HG03280 (cell line): ENCODE data around the gene HLA-DPA1.
"Not testable (repeated sequence)": the region's sequence is repeated elsewhere in the genome, so short reads cannot be mapped to it uniquely, and the experiment has no call there.

ENCODE experiments used
- ATAC-seq: cut with Tn5 transposase; IDR thresholded peaks from one replicate; pipeline ENCODE4 v1.9.1; 2021; ENCODE audit warnings: mild to moderate bottlenecking, moderate library complexity; ENCODE audit not compliant: unreplicated experiment

HLA-DPA1 gene

GRCh38 chr6:33065312-33065711 is 8.1 kb downstream of the HLA-DPA1 start:
- ATAC-seq: no peak

- no peak for ATAC-seq
Measured at GRCh38 chr6:33064723-33065122, 8.7 kb downstream of the HLA-DPA1 start.

DNA sequence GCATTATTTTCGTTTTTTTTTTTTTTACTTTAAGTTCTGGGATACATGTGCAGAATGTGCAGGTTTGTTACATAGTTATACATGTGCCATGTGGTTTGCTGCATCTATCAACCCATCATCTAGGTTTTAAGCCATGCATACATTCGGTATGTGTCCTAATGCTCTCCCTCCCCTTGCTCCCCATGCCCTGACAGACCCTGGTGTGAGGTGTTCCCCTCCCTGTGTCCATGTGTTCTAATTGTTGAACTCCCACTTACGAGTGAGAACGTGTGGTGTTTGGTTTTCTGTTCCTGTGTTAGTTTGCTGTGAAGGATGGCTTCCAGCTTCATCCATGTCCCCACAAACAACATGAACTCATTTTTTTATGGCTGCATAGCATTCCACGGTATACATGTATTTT is 10.0 kb downstream of the HLA-DPA1 start:
- not testable (repeated sequence) for ATAC-seq

DNA sequence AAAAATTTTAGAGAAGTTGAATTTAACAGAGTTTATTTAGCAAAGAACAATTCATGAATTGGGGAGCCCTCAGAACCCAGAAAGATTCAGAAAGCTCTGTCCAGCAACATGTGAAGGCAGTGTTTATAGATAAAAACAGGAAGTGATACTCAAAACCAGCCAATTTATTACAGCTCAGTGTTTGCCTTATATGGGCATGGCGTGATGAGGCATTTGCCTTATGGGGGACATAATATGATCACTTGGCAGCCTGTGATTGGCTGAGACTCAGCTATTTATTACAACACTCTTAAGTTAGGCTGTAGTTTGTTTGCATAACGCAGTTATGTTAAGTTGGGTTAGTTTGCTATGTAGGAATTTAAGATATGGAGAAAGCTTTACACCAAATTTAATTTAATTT is 11.5 kb downstream of the HLA-DPA1 start:
- no peak for ATAC-seq

DNA sequence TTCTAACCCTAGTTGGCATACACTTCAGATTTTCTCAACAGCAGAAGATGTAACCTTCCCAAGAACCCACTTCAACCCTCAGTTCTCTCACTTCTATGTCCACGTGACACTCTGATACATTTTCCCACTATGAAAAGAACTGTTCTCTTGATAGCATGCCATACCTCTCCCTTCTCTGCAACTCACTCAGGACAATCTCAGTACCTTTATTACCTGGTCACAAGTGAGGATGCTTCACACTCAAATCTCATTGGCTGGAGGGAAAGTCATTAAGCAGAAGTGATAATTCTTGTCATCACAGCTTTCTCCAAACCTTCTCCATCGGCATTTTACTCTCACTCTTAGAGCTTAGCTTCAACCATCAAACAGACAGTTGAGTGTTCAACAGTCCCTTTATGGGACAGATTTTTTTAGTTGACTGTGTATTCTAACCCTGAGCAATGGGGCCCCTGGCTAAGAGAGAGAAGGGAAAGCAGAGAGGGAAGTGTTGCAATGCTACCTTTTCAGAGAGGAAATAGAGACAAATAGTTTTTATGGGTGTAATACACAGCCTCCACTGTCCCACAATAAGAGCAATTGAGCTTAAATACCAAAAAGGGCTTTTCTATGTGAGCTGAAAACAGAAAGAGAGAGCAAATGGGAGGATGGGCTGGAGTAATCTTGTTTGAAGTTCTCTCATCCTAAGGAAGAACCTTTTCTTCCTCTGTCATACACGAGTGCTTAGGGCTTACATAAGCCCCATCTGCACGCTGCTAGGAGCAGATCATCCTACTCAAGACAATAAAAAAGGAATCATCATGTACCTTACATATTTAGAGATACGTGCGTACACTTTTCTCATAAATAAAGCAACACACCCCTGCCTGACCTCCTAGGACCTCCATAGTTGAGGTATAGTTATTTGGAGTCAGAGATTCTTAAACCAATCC is 16.0 kb downstream of the HLA-DPA1 start:
- ATAC-seq: no peak

DNA sequence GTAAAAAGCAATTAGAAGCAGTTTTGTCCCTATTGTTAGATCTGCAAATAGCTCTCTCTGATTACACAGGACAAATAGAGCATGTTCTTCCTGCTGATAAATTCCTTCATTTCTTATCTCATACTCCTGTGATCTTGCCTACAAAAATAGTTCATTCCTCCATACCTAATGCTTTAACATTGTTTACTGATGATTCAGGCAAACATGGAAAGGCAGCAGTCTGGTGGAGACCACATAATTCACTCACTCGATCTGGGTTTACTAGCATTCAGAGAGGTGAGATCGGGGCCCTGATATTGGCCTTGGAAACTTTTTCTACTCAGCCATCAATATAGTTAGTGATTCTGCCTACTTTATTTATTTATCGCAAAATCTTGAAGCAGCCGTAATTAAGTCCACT is 20.2 kb downstream of the HLA-DPA1 start:
- no peak for ATAC-seq

- no peak for ATAC-seq
Measured at GRCh38 chr6:33052627-33053026, 20.8 kb downstream of the HLA-DPA1 start.

DNA sequence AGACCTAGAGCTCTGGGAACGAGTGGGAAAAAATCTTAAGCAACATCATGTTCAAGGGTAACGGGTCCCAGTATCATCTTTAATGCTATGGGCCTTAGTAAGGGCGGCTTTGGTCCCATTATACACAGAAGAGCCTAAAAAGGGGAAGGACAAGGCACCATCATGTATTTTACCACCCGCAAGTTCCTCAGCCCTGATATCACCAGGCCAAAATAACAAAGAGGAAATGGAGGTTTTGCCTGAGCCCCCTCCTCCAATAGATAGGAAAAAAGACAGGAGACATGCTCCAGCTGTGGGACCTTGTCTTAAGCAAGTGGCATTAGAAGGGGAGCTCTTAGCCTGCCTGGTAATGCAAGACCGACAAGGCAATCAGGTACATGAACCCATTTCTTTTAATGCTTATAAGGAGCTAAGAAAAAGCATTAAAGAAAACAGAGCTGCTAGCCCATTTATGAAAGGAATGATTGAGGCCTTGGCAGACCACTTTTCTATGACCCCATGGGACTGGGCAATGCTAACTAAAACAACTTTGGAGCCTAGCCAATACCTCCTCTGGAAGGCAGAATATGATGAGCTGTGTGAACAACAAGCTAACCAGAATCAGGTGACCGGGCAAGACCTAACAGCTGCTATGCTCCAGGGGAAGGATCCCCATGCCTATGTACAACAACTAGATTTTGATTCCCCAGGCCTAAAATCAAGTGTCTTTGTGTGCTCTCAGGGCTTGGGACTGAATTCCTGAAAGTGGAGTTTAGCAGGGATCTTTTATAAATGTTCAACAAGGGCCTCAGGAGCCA is 23.2 kb downstream of the HLA-DPA1 start:
- no peak for ATAC-seq

- ATAC-seq: no peak
Measured at GRCh38 chr6:33049323-33050013, 24.0 kb downstream of the HLA-DPA1 start.

- ATAC-seq: no peak
Measured at GRCh38 chr6:33040157-33040556, 33.3 kb downstream of the HLA-DPA1 start.

GRCh38 chr6:33036535-33036934 is 36.9 kb downstream of the HLA-DPA1 start:
- ATAC-seq: no peak

DNA sequence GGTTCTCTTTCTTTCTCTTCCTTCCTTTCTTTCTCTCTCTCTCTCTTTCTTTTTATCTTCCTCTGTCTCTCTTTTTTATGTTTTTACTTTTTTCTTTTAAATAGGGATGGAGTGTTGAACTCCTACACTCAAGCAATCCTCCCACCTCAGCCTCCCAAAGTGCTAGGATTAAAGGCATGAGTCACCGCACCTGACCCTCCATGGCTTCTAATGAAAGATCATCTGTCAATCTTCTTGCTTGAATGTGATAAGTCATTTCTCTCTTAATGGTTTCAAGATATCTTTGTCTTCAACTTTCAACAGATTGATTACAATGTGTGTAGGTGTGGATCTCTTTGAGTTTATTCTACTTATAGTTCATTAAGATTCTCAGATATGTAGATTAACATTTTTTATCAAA is 38.9 kb downstream of the HLA-DPA1 start:
- ATAC-seq: no peak

DNA sequence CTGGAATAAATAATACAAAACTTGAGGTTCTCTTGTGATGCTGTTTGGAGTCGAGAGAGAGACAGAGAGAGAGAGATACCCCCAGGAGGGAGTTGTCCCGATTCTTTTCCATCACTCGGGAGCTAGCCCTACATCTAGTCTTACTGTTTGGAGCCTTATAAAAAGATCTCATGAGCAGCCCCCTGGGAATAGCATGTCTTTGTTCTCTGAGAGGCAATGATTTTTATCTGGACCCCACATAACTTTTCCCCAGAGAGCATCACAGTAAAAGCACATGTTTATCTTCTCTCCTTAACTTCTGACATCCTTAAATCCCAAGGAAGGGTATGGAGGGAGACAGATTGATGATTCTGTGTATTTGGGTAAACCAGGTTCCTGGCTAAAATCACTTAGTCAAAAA is 43.2 kb downstream of the HLA-DPA1 start:
- no peak for ATAC-seq

DNA sequence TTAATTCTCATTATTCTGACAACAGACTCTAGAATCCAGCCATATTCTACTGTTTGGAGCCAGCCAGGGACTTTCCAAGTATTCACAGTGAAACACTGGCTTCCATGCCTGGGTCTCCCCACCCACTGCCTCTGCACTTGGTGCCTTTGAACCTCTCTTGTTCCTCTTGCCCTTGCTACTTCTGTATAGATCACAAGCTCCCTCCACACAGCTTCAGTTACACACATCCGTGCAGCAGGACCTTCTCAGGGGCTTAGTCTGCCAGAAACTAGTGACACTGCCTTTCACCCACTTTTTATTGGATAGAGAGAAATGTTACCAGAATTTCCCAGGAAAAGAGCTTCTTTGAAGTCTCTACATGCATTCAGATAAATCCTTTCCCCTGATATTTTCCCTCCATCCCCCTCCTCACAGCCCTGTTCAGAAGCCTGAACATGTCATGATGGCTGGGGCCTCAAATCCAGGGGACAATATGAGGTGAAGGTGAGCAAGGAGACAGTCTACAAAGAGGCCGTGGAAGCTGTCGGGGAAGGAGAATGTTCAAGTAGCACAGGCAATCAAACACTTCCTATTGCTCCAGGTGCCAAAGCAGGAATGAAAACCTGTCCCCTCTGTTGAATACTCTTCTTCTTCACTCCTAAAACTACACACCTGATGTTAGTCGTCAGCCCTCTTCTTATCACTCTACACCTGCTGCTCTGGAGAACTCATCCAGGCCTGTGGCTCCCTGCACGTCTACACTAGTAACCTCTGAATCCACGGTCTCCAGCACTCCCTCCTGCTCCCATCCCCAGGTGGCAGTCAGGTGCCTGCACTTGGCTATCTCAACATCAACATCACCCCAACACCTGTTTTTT is 43.9 kb downstream of the HLA-DPA1 start:
- ATAC-seq: peak; percentile 71

DNA sequence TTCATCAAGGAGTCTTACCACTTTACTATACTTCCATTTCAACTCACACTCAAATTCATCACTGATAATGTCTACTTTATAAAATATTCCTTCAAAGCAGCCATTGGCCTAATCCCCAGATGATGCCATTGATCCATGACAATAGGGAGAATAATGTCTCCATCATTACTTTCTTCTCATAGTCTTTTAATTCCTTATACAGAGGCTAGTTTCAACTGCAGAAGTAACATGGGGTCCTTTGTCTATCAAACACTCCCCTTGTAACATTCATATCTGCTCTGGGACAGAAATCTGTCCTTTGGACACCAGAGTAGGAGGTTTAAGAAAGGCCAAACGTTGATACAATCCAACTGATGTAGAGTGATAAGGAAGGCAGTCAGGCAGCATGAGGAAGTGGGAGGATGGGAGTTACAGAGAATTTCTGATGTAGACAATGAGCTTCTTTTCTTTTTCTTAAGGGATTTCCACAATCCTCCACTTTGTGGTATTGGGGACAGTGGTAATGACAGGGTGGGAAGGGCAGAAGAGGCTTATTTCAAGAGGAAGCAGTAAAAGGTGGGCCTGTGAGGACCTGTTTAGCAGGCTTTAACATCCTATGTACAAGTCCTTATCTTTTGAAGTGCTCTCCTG is 45.1 kb downstream of the HLA-DPA1 start:
- no peak for ATAC-seq

DNA sequence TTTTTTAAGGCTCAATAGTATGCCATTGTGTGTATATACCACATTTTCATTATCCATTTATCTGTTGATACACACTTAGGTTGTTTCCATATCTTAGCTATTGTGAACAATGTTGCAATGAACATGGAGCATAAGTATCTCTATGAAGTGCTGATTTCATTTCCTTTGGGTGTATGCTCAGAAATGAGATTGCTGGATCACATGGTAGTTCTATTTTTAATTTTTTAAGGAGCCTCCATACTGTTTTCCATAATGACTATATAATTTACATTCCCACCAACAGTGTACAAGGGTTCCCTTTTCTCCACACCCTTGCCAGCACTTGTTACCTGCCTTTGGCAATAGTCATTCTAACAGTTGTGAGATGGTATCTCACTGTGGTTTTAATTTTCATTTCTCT is 48.9 kb downstream of the HLA-DPA1 start:
- no peak for ATAC-seq

DNA sequence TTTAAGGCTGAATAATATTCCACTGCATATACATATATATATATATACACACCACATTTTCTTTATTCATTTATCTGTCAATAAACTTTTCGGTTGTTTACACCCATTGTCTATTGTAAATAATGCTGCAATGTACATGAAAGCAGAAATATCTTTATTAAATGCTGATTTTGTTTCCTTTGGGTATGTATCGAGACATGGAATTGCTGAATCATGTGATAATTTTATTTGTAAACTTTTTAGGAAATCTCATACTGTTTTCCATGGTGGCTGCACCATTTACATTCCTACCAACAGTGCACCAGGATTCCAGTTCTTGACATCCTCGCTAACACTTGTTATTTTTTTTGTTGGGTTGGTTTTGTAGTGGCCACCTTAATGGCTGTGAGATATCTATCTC is 49.9 kb downstream of the HLA-DPA1 start:
- ATAC-seq: no peak

GRCh38 chr6:33021917-33022316 is 51.5 kb downstream of the HLA-DPA1 start:
- ATAC-seq: no peak

GRCh38 chr6:33019372-33019771 is 54.1 kb downstream of the HLA-DPA1 start:
- ATAC-seq: peak; percentile 8

- peak; percentile 69 for ATAC-seq
Measured at GRCh38 chr6:33018904-33019303, 54.5 kb downstream of the HLA-DPA1 start.
